Uterus (tissue), 4 donors: Measurements from ENCODE around the gene DOCK4. TPM values are rescaled to one million over a fixed set of nuclear protein-coding genes. Genes with fewer than 3 reads are reported as not detected.

Experiments used
- DNase-seq, 2 donors: peaks; one replicate each; pipeline ENCODE4 v3.0.0-alpha.2; 2019 to 2020
- H3K27ac ChIP-seq, 2 donors: fragments of 200-600 bp; sonication (generic); 1 replicate in 1 of 2; 2 replicates in 1 of 2; pipeline ENCODE4 v1.5.1; 2016 to 2018
- H3K27me3 ChIP-seq, 2 donors: fragments of 200-600 bp; sonication (generic); one replicate each; pipeline ENCODE4 v1.5.1; 2018 to 2019; ENCODE audit warnings: control low read depth in 1 of 2
- H3K36me3 ChIP-seq, 2 donors: fragments of 200-600 bp; sonication (generic); one replicate each; pipeline ENCODE4 v1.5.1; 2019; ENCODE audit warnings: control low read depth in 1 of 2
- H3K4me1 ChIP-seq, 2 donors: fragments of 200-600 bp; sonication (generic); one replicate each; pipeline ENCODE4 v1.5.1; 2018 to 2019; ENCODE audit warnings: control low read depth in 1 of 2
- H3K4me3 ChIP-seq, 2 donors: fragments of 200-600 bp; sonication (generic); 1 replicate in 1 of 2; 2 replicates in 1 of 2; pipeline ENCODE4 v1.5.1; 2018 to 2019; ENCODE audit warnings: mild to moderate bottlenecking in 1 of 2
- H3K9me3 ChIP-seq, 2 donors: fragments of 200-600 bp; sonication (generic); one replicate each; pipeline ENCODE4 v1.5.1; 2019; ENCODE audit warnings: control low read depth in 1 of 2
- POLR2A ChIP-seq, 2 donors: fragments of 450-650 bp; IDR thresholded peaks; one replicate each; pipeline ENCODE4 v1.6.1; 2016; ENCODE audit warnings: antibody characterized with exemption in 2 of 2, mild to moderate bottlenecking in 1 of 2, moderate library complexity in 1 of 2
- intact Hi-C: fragments of 100-400 bp; cut with DNase I; formaldehyde crosslinking; loops from one replicate; pipeline ENCODE4 v1.15.1; 2023; ENCODE audit warnings: low total_unique reads
- total RNA-seq, 4 donors: library from RNA; depleted of rRNA in 3 of 4; stranded (reverse); fragments of >200 nt in 3 of 4; gene quantifications; one replicate each; pipeline versions ENCODE4 v1.1.0 to v1.2.4, GENCODE V29; 2014 to 2023
- TF ChIP-seq, protein P1 (sequence below), 4 experiments: fragments of 200-600 bp in 2 of 4; fragments of 450-650 bp in 2 of 4; sonication (generic) in 2 of 4; IDR thresholded peaks; one replicate each; pipeline ENCODE4 v1.5.1; 2016 to 2019; ENCODE audit warnings: antibody characterized with exemption in 4 of 4, mild to moderate bottlenecking in 2 of 4, moderate library complexity in 1 of 4
- donor health status: DM: yes; HTN: yes; CAD: no.

DOCK4 gene
- total RNA-seq, 4 donors from 2014 or later, result 48.8 to 217 (median 72.3) TPM

DNA sequence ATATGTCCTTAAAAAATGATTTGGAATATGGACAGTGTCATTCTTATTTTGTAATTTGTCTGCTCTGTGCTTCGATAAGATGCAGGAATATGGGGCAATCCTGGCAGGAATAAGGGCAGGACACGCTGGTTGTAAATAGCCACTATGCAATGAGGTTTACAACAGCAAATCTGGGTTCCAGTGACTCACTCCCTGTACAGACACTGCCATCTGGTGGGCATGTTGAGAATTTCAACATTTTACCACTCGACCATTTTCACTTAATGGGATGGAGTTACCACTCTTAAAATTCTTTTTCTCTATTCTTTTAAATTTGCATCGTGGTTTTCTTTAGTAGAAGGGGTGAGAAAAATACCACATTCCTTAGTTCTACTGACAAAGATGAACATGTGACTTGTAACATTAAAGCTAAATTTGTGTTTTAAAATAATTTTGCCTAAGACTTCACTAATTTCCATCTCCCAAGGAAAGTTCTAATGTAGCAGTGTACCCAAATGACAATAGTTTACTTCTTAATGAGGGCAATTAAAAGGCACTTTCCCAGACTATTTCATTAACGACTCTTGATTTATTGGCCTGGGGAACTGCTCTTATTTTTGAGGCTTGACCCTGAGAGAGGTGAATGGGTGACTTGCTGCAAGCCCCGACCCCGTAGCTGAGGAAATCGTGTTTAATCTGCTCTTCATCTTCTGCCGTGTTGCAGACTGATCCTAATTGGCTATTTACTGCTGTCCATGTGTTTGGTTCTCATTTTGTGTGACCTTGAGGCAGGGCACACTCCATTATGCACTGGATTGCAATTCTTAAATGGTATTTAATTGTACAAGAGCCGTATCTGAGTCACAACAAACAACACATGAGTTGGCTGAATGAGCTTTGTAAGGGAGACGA is 470.3 kb downstream of the DOCK4 start:
- Histone ChIP-seq H3K27ac (no peak overlapping the region), H3K36me3 (no peaks in the 10 kb centered on the region), H3K27me3 (no peaks in the 10 kb centered on the region), H3K4me3 (no peak overlapping the region), H3K9me3 (no peaks in the 10 kb centered on the region), H3K4me1 (no peaks in the 10 kb centered on the region)
- TF ChIP-seq, protein P1, sequence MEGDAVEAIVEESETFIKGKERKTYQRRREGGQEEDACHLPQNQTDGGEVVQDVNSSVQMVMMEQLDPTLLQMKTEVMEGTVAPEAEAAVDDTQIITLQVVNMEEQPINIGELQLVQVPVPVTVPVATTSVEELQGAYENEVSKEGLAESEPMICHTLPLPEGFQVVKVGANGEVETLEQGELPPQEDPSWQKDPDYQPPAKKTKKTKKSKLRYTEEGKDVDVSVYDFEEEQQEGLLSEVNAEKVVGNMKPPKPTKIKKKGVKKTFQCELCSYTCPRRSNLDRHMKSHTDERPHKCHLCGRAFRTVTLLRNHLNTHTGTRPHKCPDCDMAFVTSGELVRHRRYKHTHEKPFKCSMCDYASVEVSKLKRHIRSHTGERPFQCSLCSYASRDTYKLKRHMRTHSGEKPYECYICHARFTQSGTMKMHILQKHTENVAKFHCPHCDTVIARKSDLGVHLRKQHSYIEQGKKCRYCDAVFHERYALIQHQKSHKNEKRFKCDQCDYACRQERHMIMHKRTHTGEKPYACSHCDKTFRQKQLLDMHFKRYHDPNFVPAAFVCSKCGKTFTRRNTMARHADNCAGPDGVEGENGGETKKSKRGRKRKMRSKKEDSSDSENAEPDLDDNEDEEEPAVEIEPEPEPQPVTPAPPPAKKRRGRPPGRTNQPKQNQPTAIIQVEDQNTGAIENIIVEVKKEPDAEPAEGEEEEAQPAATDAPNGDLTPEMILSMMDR (IDR thresholded peaks at IDR 0.05), result peak; percentile 69 to 88 (median 75)
- TF ChIP-seq POLR2A (IDR thresholded peaks at IDR 0.05), result no peak
- intact Hi-C loops, result no loop called here
- peak; percentile 40 to 56 for DNase-seq

DNA sequence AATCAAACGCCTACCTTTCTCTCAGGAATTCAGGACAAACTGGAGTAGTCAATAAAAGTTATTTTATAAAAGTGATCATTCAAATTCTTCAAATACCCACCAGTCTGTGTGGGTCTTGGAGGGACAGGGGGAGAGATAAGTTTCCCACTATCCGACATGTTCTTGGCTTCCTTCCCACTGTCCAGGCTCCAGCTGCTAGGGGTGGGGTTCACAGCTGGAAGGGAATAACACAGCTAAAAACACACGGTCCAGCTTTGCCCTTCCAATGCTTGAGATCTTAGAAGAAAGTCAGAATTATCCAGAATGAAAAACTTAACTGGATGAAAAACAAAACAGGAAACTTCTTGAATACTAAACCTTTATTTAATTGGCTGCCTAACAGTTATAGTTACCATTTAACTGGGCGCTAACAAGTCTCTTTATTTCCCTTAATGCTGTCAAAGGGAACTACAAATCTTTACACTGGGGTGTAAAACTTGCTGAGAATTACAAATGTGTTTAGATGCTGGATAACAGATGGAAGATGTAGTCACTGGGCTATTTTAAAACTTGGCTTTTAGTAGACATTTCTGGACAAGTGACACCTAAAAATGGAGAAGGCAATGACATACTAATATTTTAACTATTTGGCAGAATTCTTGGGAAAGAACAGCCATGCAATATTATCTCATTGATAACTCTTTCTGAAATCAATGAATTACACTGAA is 471.1 kb downstream of the DOCK4 start:
- Histone ChIP-seq H3K27me3 (no peaks in the 10 kb centered on the region), H3K4me3 (no peak overlapping the region), H3K4me1 (no peaks in the 10 kb centered on the region), H3K27ac (no peak overlapping the region), H3K36me3 (no peaks in the 10 kb centered on the region), H3K9me3 (no peaks in the 10 kb centered on the region)
- intact Hi-C loops, result no loop called here
- DNase-seq, result no peak
- TF ChIP-seq POLR2A (IDR thresholded peaks at IDR 0.05), result no peak
- TF ChIP-seq, protein P1 (IDR thresholded peaks at IDR 0.05), result no peak

DNA sequence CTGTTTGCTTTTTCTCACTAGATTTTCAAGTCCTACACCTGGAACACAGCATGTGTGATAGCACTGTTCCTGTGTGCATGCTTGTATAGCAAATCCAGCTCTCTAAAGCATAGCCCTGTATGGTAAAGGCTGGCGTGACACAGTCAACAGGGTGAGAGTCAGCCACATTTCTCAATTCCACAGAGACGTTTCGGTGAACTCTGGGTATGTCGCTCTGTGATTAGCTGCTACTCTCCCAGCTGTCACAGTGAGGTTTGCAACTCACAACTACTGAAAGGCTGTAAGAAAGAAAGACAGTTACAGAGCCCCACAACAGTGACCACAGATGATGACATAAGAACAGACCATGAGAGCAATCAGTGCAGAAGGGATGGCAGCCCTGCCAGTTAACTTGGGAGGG is 473.3 kb downstream of the DOCK4 start:
- intact Hi-C loops, result no loop called here
- no peak for DNase-seq
- Histone ChIP-seq H3K27ac (no peak overlapping the region), H3K9me3 (no peaks in the 10 kb centered on the region), H3K4me1 (no peaks in the 10 kb centered on the region), H3K27me3 (no peaks in the 10 kb centered on the region), H3K36me3 (no peaks in the 10 kb centered on the region), H3K4me3 (no peak overlapping the region)
- no peak for TF ChIP-seq POLR2A (IDR thresholded peaks at IDR 0.05)
- TF ChIP-seq, protein P1 (IDR thresholded peaks at IDR 0.05), result no peak

DNA sequence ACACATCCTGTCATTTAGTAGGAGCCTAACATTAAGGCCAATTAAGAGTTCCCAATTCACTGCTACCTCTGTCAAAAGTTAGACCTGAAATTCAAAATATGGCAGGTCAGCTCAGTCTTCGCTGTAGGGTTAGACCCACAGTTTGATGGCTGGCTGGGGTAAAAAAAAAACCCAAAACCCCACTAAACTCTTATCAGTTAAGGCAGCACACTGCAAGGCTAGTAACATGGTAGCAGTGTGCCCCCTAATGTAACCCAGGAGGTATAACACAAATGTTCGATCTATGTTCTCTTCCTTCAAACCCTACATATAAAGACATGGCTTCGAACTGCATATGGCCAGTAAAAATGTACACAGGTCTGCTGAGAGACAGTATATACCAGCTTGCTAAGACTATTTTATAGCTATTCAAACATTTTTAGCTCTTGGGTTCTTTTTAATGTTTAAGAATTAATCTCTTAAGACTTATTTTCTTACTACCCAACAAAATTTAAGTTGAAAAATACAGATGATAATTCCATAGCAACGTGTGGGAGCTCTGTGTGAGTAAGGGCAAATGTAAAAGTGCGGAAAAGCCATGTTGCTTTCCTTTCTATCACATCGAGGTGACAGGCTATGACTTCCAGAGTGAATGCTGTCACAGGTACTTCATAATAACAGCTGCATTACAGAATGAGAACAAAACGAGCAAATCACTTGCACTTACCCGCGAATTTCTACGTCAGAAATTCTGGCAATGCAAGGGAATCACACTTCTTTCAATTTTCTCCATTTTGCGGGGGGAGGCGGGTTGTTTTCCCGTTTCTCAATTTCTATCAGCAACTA is 475.5 kb downstream of the DOCK4 start:
- intact Hi-C loops, result no loop called here

More for the DNA sequence above, 475.5 kb downstream of the DOCK4 start:
- TF ChIP-seq, protein P1 (IDR thresholded peaks at IDR 0.05), result no peak
- no peak for TF ChIP-seq POLR2A (IDR thresholded peaks at IDR 0.05)
- H3K27me3 ChIP-seq, result no peaks in the 10 kb centered on the region
- H3K36me3 ChIP-seq, result no peaks in the 10 kb centered on the region
- no peaks in the 10 kb centered on the region for H3K4me1 ChIP-seq
- H3K4me3 ChIP-seq, result no peak overlapping the region
- no peaks in the 10 kb centered on the region for H3K9me3 ChIP-seq
- DNase-seq, result no peak
- no peak overlapping the region for H3K27ac ChIP-seq
